CMK (cell line): ENCODE results near the gene TMCC1.
"Not testable (repeated sequence)": the region's sequence is repeated elsewhere in the genome, so short reads cannot be mapped to it uniquely, and the experiment has no call there.

Source experiments
- DNase-seq: peaks from one replicate; pipeline ENCODE4 v3.0.0-alpha.2; 2010; ENCODE audit warnings: low read depth

TMCC1 gene

GRCh38 chr3:129892857-129893580 is 492 bp downstream of the TMCC1 start:
- DNase-seq, result peak; percentile 36

GRCh38 chr3:129892486-129892856 is 1.0 kb downstream of the TMCC1 start:
- DNase-seq, result no peak

DNA sequence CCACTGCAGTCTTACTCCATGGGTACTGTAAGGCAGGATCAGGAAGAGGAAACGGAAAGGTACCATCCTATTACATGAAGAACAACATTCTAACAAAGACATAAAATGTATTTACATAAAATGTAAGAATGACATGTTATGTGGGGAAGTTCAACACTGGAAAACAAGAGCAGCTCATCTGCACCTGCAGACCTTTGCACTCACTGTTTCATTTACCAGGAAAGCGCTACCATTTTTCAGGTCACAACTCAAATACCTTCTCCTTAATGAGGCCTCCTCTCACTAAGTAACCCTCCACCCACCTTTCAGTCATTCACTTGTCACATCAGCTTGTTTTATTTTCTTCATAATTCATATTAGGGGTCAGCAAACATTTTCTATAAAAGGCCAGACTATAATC is 2.6 kb downstream of the TMCC1 start:
- DNase-seq, result no peak

- no peak for DNase-seq
Observed at GRCh38 chr3:129890125-129890524, 3.4 kb downstream of the TMCC1 start.

GRCh38 chr3:129888771-129889170 is 4.7 kb downstream of the TMCC1 start:
- no peak for DNase-seq

DNA sequence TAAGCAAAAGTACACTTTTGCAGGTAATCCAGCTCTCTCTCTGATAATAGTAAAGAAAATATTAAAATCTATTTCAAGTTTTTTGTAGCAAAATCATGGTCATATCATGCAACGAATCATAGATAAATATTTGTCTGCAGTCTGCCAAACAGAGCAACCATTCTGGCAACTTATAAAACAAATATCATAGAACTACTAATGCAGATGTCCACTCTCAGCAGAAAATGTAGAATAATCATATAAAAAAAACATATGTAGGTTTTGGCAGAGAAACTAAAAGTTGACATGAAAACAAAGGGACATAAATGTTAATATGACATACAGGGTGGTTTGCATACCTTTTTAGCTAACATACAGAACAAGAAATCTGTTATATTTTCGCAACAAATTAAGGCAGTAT is 12.2 kb downstream of the TMCC1 start:
- no peak for DNase-seq

DNA sequence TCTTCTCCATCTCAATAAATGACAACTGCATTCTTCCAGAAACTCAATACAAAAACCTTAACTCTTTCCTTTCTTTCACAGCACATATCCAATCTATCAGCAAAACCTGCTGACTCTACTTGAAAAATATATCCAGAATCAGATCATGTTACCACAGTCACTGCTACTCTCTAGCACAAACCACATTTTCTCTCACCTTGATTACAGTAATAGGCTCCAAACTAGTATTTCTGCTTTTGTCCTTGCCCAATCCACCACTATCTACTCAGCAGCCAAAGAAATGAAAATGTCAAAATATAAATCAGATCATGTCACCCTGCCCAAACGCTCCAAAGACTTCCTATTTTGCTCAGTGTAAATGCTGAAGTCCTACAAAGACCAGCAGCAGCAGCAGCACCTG is 15.2 kb downstream of the TMCC1 start:
- DNase-seq, result no peak

DNA sequence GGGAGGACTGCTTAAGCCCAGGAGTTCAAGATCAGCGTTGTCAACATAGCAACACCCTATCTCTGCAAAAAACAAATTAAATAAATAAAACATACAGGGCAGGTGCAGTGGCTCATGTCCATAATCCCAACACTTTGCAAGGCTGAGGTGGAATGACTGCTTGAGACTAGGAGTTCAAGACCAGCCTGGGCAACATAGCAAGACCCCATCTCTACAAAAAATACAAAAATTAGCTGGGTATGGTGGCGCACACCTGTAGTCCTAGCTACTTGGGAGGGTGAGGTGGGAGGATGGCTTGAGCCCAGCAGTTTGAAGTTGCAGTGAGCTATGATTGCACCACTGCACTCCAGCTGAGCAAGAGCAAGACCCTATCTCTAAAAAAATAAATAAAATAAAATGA is 19.0 kb downstream of the TMCC1 start:
- DNase-seq, result not testable (repeated sequence)

DNA sequence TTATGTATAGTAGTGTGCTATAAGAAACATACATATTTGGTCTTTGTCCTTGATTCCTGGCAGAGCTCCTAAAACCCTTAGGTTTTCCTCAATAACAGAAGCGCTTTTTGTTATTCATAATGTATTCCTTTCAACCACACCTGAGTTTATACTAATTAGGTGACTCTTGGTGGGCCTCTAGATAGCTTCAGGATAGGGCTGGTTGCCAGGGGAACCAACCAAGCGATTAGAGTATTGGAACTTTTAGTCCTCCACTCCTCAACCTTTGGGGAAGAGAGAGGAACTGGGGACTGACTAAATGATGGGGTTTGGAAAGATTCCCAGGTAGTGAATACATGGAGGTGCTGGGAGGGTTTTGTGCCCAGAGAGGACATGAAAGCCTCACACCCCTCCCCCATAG is 24.6 kb downstream of the TMCC1 start:
- DNase-seq, result no peak

GRCh38 chr3:129867506-129868124 is 25.9 kb downstream of the TMCC1 start:
- no peak for DNase-seq

- no peak for DNase-seq
Observed at GRCh38 chr3:129865806-129866205, 27.7 kb downstream of the TMCC1 start.

GRCh38 chr3:129864519-129864918 is 29.0 kb downstream of the TMCC1 start:
- no peak for DNase-seq

GRCh38 chr3:129859272-129859671 is 34.2 kb downstream of the TMCC1 start:
- DNase-seq, result no peak

- no peak for DNase-seq
Observed at GRCh38 chr3:129857899-129858298, 35.6 kb downstream of the TMCC1 start.

GRCh38 chr3:129856790-129857189 is 36.7 kb downstream of the TMCC1 start:
- not testable (repeated sequence) for DNase-seq

DNA sequence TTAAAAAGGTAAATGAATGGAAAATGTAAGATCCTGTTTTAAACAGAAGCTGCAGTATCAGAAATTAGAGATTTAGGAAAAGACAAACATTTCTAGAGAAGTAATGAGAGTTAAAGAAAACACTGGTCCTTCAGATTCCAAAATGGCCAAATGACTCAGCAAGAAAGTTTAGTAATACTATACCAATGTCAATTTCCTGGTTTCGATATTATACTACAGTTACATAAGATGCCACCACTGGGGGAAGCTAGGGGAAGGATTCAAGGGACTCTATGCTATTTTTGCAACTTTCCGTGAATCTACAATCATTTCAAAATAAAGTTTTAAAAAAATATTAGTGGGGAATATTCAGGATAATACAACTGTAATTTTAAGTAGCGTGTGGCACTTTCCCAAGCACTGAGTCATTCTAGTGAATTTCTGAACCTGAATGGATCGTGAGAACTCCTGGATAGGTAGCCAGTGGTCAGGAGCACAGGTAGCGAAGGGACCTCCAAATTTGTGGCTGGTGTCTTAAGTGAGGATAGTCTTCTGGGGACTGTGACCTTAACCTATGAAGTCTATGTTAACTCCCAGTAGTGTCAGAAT is 37.6 kb downstream of the TMCC1 start:
- DNase-seq, result no peak

- no peak for DNase-seq
Observed at GRCh38 chr3:129855170-129855831, 38.2 kb downstream of the TMCC1 start.

DNA sequence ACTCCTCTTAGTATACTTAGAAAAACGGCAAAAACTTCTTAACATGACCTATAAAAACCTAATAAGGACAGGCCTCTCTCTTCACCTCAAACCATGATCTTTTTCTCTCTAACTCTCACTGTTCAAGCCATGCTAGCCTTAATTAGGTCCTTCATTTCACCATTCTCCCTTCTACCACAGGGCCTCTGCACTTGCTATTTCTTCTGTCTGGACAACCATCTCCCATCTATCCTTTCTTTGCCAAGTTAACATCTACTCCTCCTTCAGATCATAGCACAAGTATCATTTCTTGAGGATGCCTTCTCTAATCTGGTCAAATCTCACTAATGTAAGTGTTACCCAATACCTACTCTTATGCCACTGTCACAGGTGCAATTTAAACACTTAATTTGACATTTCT is 39.1 kb downstream of the TMCC1 start:
- no peak for DNase-seq

GRCh38 chr3:129845956-129846355 is 47.6 kb downstream of the TMCC1 start:
- DNase-seq, result no peak

- no peak for DNase-seq
Observed at GRCh38 chr3:129840707-129841360, 52.7 kb downstream of the TMCC1 start.

- no peak for DNase-seq
Observed at GRCh38 chr3:129838086-129838485, 55.4 kb downstream of the TMCC1 start.

- DNase-seq, result no peak
Observed at GRCh38 chr3:129837065-129837642, 56.4 kb downstream of the TMCC1 start.
